ENCODE data around the gene ANKRD55. TPM values are rescaled to one million over a fixed set of nuclear protein-coding genes. Genes with fewer than 3 reads are reported as not detected.

ANKRD55 gene
- total RNA-seq, 2 donors from 2014 or later, result 0.27 to 0.29 TPM

- no peaks in the 10 kb centered on the region for H3K4me1 Mint-ChIP-seq
- WGBS, 2 experiments (ENCODE audit: insufficient coverage in 1 of 2, insufficient read length in 1 of 2), result 91 to 93% methylated on average over 2 to 3 of the region's 3 CpGs
- H3K27ac Mint-ChIP-seq, result no peak overlapping the region
- H3K4me3 ChIP-seq (ENCODE audit: low read length), result no peak overlapping the region
- no peak for DNase-seq
- H3K36me3 Mint-ChIP-seq (ENCODE audit: low read depth), result no peaks in the 10 kb centered on the region
- H3K36me3 ChIP-seq (ENCODE audit: control insufficient read depth, insufficient read depth, low read length), result no peaks in the 10 kb centered on the region
- no peak overlapping the region for H3K4me3 Mint-ChIP-seq
- H3K4me1 ChIP-seq (ENCODE audit: control insufficient read depth, insufficient read depth, low read length), result no peaks in the 10 kb centered on the region
- H3K9ac ChIP-seq (ENCODE audit: extremely low read depth, low read length, poor library complexity, severe bottlenecking), result no peak overlapping the region
- H3K27me3 ChIP-seq (ENCODE audit: control insufficient read depth, insufficient read depth, low read length, poor library complexity, severe bottlenecking), result no peaks in the 10 kb centered on the region
- no peaks in the 10 kb centered on the region for H3K9me3 ChIP-seq (ENCODE audit: control insufficient read depth, low read length)
- no peaks in the 10 kb centered on the region for H3K9me3 Mint-ChIP-seq
- H3K27me3 Mint-ChIP-seq (ENCODE audit: insufficient read depth), result no peaks in the 10 kb centered on the region
- TF ChIP-seq CTCF (conservative IDR thresholded peaks at IDR 0.05), result no peak
- H3K27ac ChIP-seq (ENCODE audit: low read depth, low read length), result no peak overlapping the region
Measured at GRCh38 chr5:56191656-56192055, 41.5 kb downstream of the ANKRD55 start.

GRCh38 chr5:56190497-56190896 is 42.6 kb downstream of the ANKRD55 start:
- no peaks in the 10 kb centered on the region for H3K4me1 ChIP-seq (ENCODE audit: control insufficient read depth, insufficient read depth, low read length)
- no peaks in the 10 kb centered on the region for H3K27me3 ChIP-seq (ENCODE audit: control insufficient read depth, insufficient read depth, low read length, poor library complexity, severe bottlenecking)
- no peaks in the 10 kb centered on the region for H3K9me3 ChIP-seq (ENCODE audit: control insufficient read depth, low read length)
- H3K9ac ChIP-seq (ENCODE audit: extremely low read depth, low read length, poor library complexity, severe bottlenecking), result no peak overlapping the region
- Mint-ChIP-seq H3K4me3 (no peak overlapping the region), H3K9me3 (no peaks in the 10 kb centered on the region), H3K27ac (no peak overlapping the region), H3K27me3 (ENCODE audit: insufficient read depth) (no peaks in the 10 kb centered on the region), H3K4me1 (no peaks in the 10 kb centered on the region), H3K36me3 (ENCODE audit: low read depth) (no peaks in the 10 kb centered on the region)
- DNase-seq, result no peak
- TF ChIP-seq CTCF (conservative IDR thresholded peaks at IDR 0.05), result no peak
- H3K36me3 ChIP-seq (ENCODE audit: control insufficient read depth, insufficient read depth, low read length), result no peaks in the 10 kb centered on the region
- H3K27ac ChIP-seq (ENCODE audit: low read depth, low read length), result no peak overlapping the region
- no peak overlapping the region for H3K4me3 ChIP-seq (ENCODE audit: low read length)
- 71 to 94% methylated on average over 1 to 2 of the region's 2 CpGs for WGBS, 2 experiments (ENCODE audit: insufficient coverage in 1 of 2, insufficient read length in 1 of 2)

- no peak overlapping the region for H3K27ac ChIP-seq (ENCODE audit: low read depth, low read length)
- Mint-ChIP-seq H3K9me3 (no peaks in the 10 kb centered on the region), H3K4me3 (no peak overlapping the region), H3K4me1 (no peaks in the 10 kb centered on the region), H3K27ac (no peak overlapping the region), H3K27me3 (ENCODE audit: insufficient read depth) (no peaks in the 10 kb centered on the region), H3K36me3 (ENCODE audit: low read depth) (no peaks in the 10 kb centered on the region)
- H3K9ac ChIP-seq (ENCODE audit: extremely low read depth, low read length, poor library complexity, severe bottlenecking), result no peak overlapping the region
- no peak for DNase-seq
- 82 to 94% methylated on average over 6 to 8 of the region's 8 CpGs for WGBS, 2 experiments (ENCODE audit: insufficient coverage in 1 of 2, insufficient read length in 1 of 2)
- no peaks in the 10 kb centered on the region for H3K36me3 ChIP-seq (ENCODE audit: control insufficient read depth, insufficient read depth, low read length)
- no peaks in the 10 kb centered on the region for H3K27me3 ChIP-seq (ENCODE audit: control insufficient read depth, insufficient read depth, low read length, poor library complexity, severe bottlenecking)
- H3K4me1 ChIP-seq (ENCODE audit: control insufficient read depth, insufficient read depth, low read length), result no peaks in the 10 kb centered on the region
- no peaks in the 10 kb centered on the region for H3K9me3 ChIP-seq (ENCODE audit: control insufficient read depth, low read length)
- no peak overlapping the region for H3K4me3 ChIP-seq (ENCODE audit: low read length)
- no peak for TF ChIP-seq CTCF (conservative IDR thresholded peaks at IDR 0.05)
Measured at GRCh38 chr5:56185768-56186311, 47.3 kb downstream of the ANKRD55 start.

Data from endodermal cell (in vitro differentiated cells).